LNCaP clone FGC (cell line): ENCODE data around the gene IPO4.

ENCODE experiments used
- DNase-seq: peaks from one replicate; pipeline ENCODE4 v3.0.0-alpha.2; 2011; ENCODE audit warnings: low read depth
- H3K4me3 ChIP-seq: 2 replicates; pipeline ENCODE4 v1.5.1; 2011; ENCODE audit warnings: mild to moderate bottlenecking, low read depth, low read length, control low read depth
- CTCF ChIP-seq: IDR thresholded peaks from 2 replicates; pipeline ENCODE4 v1.5.1; 2012; ENCODE audit warnings: mild to moderate bottlenecking; ENCODE audit not compliant: control insufficient read depth, insufficient read depth; ENCODE audit errors: extremely low read depth

IPO4 gene

DNA sequence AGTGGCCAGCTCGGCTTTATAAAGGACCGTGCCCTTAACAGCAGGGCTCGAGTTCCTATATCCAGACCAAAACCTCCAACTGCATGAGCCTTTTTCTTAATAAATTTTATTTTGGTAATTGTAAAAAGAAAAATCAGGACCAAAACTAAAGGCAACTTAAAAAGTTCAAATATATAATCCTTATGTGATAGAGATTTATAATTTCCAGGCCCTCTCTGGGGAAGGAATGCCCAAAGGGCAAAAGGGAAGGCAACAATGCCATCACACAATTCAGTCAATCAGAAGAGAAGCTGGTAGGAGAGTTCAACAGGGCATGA lies 401 bp upstream of the IPO4 start:
- peak overlapping the region; percentile 97 for H3K4me3 ChIP-seq
- no peak for TF ChIP-seq CTCF
- DNase-seq: no peak

DNA sequence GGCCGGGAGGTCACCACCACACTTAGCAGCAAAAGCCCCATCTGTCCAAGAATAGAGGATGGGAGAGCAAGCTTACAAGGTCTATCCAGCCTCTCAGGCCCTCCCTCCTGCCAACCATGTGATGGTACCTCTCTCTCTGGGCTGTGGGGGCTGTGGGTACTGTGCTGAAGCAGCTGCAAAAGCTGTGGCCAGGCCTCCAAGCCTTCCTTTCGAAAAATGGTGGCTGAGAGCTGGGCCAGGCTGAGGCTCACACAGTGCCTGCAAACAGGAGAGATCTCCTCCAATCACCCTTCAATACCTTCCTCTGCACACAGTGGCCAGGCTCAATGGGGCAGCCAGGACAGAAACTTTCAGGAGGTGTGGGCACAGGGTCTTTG lies 1.1 kb downstream of the IPO4 start:
- peak overlapping the region; percentile 97 for H3K4me3 ChIP-seq
- no peak for TF ChIP-seq CTCF
- no peak for DNase-seq

GRCh38 chr14:24186831-24187538 lies 1.6 kb downstream of the IPO4 start:
- DNase-seq: no peak
- TF ChIP-seq CTCF: no peak
- no peak overlapping the region for H3K4me3 ChIP-seq

GRCh38 chr14:24185741-24186140 lies 2.9 kb downstream of the IPO4 start:
- no peak for DNase-seq
- TF ChIP-seq CTCF: no peak
- H3K4me3 ChIP-seq: no peak overlapping the region

DNA sequence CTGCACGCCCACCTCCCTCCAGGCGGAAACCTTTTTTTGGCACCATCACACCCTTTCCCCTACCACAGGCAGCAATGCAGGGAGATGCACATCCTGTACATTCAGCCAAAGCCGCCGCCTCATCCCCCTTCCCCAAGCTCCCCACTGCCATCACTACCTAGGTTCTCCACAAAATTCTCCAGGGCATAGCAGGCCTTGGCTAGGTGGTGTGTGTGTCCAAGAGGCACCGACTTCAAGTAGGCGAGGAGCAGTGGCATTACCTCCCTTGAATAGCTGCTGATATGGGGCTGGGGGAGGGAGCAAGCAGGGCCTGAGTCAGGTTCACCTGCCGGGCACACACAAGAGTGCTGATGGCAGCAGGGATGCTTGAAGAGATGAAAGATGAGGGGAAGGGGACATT lies 3.6 kb downstream of the IPO4 start:
- H3K4me3 ChIP-seq: no peak overlapping the region
- DNase-seq: no peak
- no peak for TF ChIP-seq CTCF

DNA sequence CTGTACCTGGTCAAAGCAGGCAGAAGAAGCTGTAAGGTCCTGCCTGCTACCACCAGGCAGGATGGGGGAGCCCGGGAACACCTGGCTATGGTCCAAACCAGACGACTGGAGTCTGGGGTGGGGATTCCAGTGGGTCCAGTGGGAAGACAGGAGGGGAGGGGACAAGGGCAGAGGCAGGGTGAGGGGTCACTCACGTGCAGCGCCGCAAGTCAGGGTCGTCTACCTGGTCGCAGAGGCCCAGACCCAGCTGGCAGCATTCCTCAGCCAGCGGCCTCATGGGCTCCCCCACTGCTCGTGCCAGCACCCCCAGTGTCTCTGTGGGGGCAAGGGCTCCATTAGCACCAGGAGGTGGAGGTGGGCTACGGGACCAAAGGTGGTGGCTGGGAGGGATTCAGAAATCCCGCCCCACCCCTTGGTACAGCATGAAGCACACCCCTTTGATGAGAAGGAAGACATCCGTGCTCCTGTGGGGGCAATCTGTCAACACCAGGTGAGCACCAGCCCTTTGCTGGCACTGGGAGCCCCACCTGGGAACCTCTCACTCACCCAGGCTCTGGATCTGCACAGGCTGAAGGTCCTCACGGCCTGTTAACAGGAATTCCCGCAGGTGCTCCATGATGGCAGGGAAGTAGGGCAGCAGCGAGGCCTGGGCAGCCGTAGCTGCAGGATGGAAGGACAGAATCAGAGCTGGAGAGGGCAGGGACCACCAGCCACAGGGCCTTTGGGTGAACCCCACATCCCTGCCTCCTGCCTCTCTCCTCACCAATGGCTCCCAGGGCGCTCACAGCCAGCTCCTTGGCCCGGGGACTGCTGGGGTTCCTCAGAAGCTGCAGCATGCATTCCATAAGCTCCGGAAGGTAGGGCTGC lies 4.3 kb downstream of the IPO4 start:
- DNase-seq: no peak

More for the DNA sequence above, 4.3 kb downstream of the IPO4 start:
- no peak for TF ChIP-seq CTCF
- H3K4me3 ChIP-seq: no peak overlapping the region
